IPS-18c (cell line): ENCODE measurements around the gene PLD4.

Source experiments
- H3K4me3 ChIP-seq: 2 replicates; pipeline ENCODE4 v1.7.0; 2013; ENCODE audit warnings: low read depth, mild to moderate bottlenecking, low read length, moderate library complexity; ENCODE audit not compliant: insufficient read depth
- H3K9me3 ChIP-seq: one replicate; pipeline ENCODE4 v1.6.1; 2013; ENCODE audit warnings: mild to moderate bottlenecking, low read length, moderate library complexity; ENCODE audit not compliant: control insufficient read depth, insufficient read depth

Gene PLD4, protein sequence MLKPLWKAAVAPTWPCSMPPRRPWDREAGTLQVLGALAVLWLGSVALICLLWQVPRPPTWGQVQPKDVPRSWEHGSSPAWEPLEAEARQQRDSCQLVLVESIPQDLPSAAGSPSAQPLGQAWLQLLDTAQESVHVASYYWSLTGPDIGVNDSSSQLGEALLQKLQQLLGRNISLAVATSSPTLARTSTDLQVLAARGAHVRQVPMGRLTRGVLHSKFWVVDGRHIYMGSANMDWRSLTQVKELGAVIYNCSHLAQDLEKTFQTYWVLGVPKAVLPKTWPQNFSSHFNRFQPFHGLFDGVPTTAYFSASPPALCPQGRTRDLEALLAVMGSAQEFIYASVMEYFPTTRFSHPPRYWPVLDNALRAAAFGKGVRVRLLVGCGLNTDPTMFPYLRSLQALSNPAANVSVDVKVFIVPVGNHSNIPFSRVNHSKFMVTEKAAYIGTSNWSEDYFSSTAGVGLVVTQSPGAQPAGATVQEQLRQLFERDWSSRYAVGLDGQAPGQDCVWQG

DNA sequence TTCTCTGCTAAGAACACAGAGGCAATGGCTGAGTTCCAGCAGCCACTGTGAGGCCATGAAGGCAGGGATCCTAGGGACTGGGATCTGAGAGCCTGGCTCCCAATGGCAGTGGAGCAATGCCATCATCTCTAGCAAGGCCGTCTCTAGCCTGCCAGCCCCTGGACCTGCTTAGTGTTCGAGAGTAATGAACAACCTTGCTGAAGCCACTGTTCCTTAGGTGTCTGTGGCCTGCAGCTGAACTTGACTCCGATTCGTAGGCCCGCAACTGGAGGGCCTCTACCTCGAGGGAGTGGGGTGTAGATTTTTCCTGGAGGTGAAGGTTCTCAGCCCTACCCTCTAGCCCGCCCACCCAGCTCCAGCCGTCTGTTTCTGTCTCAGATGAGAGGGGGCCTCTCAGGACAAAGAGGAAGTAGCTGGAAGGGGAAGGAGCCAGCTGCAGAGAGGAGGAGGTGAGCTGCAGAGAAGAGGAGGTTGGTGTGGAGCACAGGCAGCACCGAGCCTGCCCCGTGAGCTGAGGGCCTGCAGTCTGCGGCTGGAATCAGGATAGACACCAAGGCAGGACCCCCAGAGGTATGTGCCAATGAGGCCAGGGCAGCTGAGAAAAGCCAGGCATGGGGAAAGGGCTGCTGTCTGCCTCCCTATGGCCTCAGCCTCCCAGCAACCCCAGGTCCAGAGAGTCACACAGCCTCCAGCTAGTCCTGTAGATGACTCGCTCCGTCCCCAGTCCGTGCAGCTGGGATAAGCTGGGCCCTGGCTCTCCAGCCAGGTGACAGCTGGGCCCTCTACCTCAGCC is at the start of gene PLD4:
TSS of gene PLD4 (plus strand) at position 459 of the 793 bp plus-strand sequence. CDS start 2,262 bp downstream, outside the sequence.
- Histone ChIP-seq H3K4me3 (no peak within 1 kb of the TSS), H3K9me3 (no peaks in the 10 kb centered on the region)

DNA sequence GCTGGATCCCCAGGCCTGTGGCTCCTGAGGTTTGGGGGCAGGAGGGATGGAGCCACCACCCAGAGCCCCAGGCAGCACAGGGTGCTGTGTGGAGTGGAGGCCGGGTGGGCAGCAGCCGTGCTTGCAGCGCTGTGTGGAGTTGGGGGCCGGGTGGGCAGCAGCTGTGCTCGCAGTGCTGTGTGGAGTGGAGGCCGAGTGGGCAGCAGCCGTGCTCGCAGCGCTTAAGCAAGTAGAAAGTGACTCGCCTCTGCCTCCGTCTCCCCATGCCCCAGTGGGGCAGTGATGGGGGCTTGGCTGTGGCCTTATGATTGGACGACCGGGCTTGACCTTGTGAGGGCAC is 49.3 kb upstream of the PLD4 start:
- Histone ChIP-seq H3K4me3 (no peak overlapping the region), H3K9me3 (no peaks in the 10 kb centered on the region)

DNA sequence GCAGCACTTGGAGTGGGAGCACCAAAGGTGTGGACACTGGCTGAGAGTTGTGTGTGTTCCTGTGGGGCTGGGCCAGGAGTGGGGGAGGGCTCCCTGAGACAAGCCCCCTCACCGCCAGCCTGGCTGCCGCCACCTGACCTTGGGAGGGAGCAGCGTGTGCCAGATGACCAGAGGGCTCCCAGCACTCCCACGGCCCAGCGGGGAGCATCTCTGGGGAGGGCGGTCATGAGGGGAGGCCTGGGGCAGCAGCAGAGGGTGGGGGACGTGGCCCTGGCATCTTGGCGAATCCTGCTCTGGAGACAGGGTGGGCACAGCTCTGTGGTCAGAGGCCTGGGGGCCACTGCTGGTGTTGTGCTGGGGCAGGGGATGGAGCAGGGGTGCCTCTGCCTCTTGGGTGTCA is 48.9 kb upstream of the PLD4 start:
- Histone ChIP-seq H3K4me3 (no peak overlapping the region), H3K9me3 (no peaks in the 10 kb centered on the region)

DNA sequence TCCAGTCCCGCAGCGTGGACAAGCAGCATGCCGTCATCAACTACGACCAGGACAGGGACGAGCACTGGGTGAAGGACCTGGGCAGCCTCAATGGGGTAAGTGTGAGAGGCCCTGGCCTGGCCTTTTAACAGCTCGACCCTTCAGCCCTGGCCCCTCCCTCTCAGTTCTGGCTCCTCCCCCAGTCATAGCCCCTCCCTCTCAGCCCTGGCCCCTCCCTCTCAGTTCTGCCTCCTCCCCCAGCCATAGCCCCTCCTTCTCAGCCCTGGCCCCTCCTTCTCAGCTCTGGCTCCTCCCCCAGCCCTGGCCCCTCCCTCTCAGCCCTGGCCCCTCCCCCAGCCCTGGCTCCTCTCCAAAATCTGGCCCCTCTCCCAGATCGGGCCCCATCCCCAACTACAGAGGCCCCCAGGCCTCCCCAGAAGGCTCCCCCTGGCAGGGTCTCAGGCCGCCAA is 48.4 kb upstream of the PLD4 start:
- Histone ChIP-seq H3K4me3 (no peak overlapping the region), H3K9me3 (no peaks in the 10 kb centered on the region)

DNA sequence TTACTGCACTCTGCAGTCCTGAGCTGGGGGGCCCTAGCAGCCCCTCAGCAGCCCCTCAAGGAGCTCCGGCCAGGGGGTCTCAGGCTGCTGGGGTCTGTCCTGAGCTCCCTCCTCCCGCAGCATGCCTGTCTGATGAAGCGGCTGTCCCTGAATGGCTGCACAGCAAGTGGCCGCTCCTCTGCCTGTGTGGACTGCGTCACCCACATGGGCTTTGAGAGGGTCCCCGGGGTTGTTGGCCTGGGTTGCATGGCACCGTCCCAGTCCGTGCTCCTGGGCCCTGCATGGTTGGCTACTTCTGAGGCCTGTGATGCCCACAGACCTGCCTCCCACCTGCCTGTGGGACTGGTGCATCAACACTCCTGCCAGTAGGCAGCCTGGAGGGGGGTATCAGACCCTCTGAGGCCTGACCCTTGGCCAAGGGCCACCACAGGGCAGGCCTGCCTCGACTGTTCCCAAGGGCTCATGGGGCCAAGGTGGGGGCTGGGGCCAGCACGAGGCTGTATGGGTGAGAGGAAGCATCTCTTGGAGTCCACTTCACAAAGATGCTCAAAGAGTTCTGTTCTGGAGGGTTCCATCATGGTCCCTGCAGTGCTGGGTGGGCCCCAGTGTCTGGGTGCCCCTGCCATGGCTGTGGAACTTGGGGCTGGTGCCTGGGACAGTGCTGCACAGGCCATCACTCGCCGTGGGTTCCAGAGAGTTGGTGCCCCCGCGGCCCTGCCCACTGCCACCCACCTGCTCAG is 47.4 kb upstream of the PLD4 start:
- Histone ChIP-seq H3K9me3 (no peaks in the 10 kb centered on the region), H3K4me3 (no peak overlapping the region)

DNA sequence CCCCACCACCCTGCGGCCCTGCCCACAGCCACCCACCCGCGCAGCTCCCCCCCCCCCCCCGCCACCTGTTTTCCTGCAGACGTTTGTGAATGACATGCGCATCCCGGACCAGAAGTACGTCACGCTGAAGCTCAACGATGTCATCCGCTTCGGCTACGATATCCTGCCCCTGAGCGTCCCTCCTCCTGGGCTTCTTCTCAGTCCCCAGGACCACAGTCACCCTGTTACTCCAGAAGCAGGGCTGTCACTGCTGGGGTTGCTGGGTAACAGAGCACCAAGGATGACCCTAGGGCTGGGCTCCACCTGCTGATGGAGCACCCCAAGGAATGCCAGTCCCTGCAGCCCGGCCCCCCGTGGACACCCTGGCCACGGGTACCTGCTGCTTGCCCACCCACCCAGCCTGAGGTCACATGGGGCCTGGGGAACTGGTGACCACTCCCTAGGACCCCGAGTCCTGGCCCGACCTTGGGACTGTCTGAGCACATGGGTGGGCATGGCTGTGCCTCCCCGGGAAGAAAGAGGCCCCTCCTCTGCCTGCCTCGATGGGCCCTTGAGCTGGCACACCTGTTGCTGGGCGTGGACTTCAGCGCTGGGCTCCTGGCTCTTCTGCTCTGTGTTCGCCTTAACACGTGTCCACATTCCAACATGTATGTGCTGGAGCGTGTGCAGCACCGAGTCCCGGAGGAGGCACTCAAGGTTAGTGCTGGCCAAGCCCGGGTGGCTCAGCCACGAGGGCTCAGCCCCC is 46.7 kb upstream of the PLD4 start:
- no peaks in the 10 kb centered on the region for H3K9me3 ChIP-seq
- H3K4me3 ChIP-seq: no peak overlapping the region

DNA sequence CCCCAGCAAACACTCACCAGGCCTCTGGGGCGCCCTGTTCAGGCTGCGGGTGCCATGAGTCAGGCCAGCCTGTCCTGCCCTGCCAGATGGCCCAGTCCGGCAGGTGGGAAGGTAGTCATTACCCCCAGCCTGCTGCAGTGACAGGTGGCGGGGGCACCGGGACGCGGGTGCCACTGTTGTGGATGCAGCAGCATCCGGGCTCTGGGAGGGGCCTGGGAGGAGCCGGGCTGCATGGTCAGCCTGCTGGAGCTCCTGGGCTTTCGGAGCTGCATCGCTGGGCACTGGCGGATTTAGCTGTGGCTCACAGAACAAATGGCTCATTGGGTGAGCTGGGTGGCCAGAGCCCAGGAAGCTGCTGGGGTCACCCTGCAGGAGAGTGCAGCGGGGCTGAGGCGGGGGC is 46.1 kb upstream of the PLD4 start:
- no peaks in the 10 kb centered on the region for H3K9me3 ChIP-seq
- H3K4me3 ChIP-seq: no peak overlapping the region

DNA sequence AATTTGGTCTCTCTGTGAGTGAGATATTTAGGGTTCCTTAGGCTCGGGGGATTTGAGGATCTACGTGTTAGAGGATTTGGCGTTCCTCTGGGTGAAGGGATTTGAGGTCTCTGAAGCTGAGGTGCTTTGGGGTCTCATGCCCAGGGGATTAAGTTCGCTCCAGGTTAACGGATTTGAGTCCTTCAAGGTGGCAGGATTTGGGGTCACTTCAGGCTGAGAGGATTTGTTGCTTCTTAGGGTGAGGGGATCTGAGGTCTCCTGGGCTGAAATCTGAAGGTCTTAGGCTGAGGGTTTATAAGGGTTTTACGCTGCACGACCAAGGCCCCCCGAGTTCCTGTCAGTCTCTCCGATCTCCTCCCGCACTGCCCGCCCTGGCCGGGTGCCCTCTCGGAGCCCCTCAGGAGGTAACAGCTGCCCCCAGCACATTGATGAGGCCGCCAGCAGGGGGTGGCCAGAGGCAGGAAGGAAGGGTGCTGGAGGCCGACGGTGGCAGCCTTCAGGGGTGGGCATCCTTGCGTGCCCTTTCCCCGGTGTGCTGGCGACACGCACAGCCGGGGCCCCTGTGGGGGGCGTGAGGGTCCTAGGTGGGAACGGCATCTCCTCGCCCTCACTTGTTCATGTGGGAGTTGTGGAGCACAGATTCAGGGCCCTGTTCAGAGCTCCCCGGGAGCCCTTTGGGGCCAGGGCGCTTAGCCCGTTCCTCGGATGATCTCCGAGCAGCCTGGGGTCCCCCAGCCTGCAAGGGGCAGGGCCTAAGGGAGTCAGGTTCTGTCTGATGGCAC is 45.3 kb upstream of the PLD4 start:
- no peak overlapping the region for H3K4me3 ChIP-seq
- H3K9me3 ChIP-seq: no peaks in the 10 kb centered on the region

DNA sequence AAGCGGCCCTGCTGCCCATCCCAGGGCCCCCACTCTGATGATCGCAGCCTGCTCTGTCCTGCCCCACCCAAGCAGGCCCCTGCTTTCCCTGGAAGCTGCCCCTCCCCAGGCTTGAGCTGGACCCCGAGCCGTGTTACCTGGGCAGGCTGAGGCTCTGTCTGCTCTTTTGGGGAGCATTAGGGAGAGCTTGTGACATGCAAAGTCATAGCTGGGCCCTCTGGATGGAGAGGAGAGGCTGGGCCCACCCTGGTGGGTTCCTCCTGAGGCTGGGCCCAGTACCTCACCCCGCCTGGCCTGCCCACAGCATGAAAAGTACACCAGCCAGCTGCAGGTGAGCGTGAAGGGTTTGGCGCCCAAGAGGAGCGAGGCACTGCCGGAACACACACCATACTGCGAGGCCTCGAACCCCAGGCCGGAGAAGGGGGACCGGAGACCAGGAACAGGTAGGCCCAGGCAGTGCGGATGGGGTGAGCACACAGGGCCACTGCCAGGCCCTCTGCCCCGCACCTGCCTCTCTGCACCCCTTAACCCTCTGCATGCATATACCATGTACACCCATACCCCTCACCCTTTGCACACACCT is 44.6 kb upstream of the PLD4 start:
- Histone ChIP-seq H3K4me3 (no peak overlapping the region), H3K9me3 (no peaks in the 10 kb centered on the region)

DNA sequence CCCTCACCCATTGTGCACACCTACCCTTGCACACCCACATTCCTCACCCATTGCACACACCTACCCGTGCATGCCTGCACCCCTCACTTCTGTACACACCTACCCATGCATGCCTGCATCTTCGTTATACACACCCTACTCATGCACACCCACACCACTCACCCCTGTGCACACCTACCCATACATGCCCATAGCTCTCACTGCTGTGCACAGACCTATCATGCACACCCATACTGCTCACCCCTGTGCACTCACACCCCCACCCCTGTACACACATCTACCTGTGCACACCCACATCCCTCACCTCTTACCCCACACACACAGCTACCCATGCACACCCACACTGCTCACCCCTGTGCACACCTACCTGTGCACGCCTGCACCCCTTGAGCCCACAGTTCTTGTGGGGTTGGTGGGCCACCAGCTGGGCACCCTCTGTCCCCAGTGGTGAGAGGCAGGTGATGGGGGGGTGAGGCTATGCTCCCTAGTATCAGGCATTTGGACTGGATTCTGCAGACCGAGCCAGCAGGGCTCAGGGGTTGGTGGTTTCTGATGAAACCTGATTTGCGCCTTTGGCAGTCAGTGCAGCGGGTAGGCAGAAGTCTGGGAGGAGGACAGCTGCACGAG is 44.0 kb upstream of the PLD4 start:
- no peaks in the 10 kb centered on the region for H3K9me3 ChIP-seq
- no peak overlapping the region for H3K4me3 ChIP-seq

DNA sequence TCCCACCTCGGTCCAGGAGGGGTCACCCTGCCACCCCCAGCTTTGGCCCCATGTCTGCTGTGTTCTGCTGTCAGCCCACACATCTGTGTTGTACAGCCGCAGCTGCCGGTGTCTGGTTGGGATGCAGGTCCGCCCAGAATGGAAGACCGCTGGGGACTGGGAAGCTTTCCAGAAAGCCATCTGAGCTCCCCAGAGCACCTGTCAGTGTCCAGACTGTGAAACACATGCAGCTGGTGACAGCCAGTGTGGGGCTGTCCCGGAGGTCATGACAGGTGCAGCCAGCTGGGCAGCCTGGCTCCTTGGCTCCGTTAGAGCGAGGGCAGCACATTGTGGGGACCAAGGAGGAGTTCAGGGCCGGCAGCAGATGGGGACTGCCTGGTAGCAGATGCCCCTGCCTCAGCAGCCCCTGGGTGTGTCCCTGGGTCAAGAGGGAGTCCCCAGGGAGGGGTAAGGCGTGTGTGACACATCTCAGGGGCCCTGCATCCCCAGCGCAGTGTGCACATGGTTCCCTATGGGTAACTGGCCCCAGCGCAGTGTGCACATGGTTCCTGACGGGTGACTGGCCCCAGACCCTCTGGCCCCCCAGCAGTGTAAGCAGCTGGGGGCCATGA is 43.2 kb upstream of the PLD4 start:
- Histone ChIP-seq H3K9me3 (no peaks in the 10 kb centered on the region), H3K4me3 (no peak overlapping the region)

DNA sequence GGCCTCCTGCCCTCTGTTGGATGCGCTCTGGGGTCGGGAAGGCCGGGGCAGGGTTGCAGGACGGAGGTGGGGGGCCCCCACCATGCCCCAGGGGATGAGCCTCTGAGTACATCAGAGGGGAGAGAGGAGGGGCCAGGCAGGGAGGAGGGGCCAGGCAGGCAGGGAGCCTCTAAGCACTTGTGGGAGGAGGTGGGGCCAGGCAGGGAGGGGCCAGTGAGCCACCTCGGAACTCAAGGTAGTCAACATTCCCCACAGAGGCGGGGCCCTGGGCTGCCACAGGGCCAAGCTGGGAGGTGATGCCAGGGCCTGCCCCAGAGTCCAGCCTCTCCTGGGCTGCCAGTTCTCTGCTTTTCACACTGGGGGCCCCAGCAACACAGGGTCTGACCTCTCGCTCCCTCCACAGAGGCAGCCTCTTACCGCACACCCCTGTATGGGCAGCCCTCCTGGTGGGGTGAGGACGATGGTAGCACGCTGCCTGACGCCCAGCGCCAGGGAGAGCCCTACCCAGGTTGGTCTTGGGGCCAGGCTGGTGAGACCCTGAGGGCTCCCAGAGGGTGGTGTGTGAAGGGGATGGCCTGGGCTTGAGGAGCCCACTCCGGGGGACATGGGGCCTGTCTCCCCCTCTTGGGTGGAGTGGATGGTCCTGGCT is 42.2 kb upstream of the PLD4 start:
- Histone ChIP-seq H3K4me3 (no peak overlapping the region), H3K9me3 (no peaks in the 10 kb centered on the region)

DNA sequence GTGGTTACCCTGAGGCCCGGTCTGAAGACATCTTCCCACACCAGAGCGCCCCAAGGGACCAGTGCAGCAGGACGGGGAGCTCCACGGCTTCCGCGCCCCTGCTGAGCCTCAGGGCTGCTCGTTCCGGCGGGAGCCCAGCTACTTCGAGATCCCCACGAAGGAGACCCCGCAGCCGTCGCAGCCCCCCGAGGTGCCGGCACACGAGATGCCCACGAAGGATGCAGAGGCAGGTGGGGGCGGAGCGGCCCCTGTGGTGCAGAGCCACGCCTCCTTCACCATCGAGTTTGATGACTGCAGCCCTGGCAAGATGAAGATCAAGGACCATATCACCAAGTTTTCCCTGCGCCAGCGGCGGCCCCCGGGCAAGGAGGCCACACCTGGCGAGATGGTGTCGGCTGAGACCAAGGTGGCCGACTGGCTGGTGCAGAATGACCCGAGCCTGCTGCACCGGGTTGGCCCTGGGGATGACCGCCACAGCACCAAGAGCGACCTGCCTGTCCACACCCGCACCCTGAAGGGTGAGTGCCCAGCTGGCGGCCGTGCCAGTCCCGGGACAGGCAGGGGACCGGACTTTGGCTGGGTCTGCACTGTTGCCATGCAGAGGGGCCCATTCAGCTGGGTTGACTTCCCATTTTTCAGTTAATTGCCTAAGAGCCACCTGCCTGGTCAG is 41.6 kb upstream of the PLD4 start:
- Histone ChIP-seq H3K9me3 (no peaks in the 10 kb centered on the region), H3K4me3 (no peak overlapping the region)

DNA sequence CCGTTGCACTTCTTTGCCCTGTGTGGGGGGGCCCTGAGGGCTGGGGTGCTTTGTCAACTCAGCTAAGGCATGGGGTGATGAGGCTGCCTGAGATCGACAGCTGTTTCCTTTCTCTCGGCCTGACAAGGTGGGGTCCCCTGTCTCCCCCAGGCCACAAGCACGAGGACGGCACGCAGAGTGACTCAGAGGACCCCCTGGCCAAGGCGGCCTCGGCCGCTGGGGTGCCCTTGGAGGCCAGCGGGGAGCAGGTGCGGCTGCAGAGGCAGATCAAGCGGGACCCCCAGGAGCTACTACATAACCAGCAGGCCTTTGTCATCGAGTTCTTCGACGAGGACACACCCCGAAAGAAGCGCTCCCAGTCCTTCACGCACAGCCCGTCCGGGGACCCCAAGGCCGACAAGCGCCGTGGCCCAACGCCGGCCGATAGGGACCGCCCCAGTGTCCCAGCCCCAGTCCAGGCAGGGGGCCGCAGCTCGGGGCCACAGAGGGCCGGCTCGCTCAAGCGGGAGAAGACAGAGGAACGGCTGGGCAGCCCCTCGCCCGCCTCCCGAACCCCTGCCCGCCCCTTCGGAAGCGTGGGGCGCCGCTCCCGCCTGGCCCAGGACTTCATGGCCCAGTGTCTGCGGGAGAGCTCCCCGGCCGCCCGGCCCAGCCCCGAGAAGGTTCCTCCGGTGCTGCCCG is 40.9 kb upstream of the PLD4 start:
- no peaks in the 10 kb centered on the region for H3K9me3 ChIP-seq
- H3K4me3 ChIP-seq: no peak overlapping the region
